Ascending aorta (tissue), 2 donors: ENCODE data around the gene RAET1E. TPM values are rescaled to one million over a fixed set of nuclear protein-coding genes. Genes with fewer than 3 reads are reported as not detected.
A peak's percentile ranks its signal among the peaks of the same experiment; 100 is the strongest.
"Not testable (repeated sequence)": the region's sequence is repeated elsewhere in the genome, so short reads cannot be mapped to it uniquely, and the experiment has no call there.

Experiments used
- DNase-seq, 2 donors: peaks; one replicate each; pipeline ENCODE4 v3.0.0-alpha.2; 2019; ENCODE audit warnings: low spot score in 2 of 2
- H3K27ac ChIP-seq, 2 donors: fragments of 200-600 bp; sonication (generic); one replicate each; pipeline ENCODE4 v1.5.1; 2016 to 2017; ENCODE audit warnings: mild to moderate bottlenecking in 1 of 2
- H3K27me3 ChIP-seq: fragments of 200-600 bp; sonication (generic); one replicate; pipeline ENCODE4 v1.5.1; 2017
- H3K36me3 ChIP-seq, 2 donors: fragments of 200-600 bp; sonication (generic); one replicate each; pipeline ENCODE4 v1.5.1; 2016
- H3K4me1 ChIP-seq, 2 donors: fragments of 200-600 bp; sonication (generic); one replicate each; pipeline ENCODE4 v1.5.1; 2016 to 2017; ENCODE audit warnings: mild to moderate bottlenecking in 1 of 2
- H3K4me3 ChIP-seq, 2 donors: fragments of 200-600 bp; sonication (generic); one replicate each; pipeline ENCODE4 v1.5.1; 2016 to 2017; ENCODE audit warnings: mild to moderate bottlenecking in 1 of 2
- H3K9me3 ChIP-seq, 2 donors: fragments of 200-600 bp; sonication (generic); one replicate each; pipeline ENCODE4 v1.5.1; 2016
- intact Hi-C: fragments of 100-400 bp; cut with DNase I; formaldehyde crosslinking; loops from one replicate; pipeline ENCODE4 v1.15.1; 2023
- total RNA-seq: library from RNA; depleted of rRNA; stranded (reverse); fragments of >200 nt; gene quantifications from one replicate; pipeline ENCODE4 v1.1.0, GENCODE V29; 2016
- TF ChIP-seq, protein P1 (sequence below), 3 experiments: fragments of 200-600 bp in 2 of 3; fragments of 450-650 bp in 1 of 3; sonication (generic) in 2 of 3; IDR thresholded peaks; one replicate each; pipeline ENCODE4 v1.5.1; 2016 to 2019; ENCODE audit warnings: antibody characterized with exemption in 3 of 3, mild to moderate bottlenecking in 1 of 3, moderate library complexity in 1 of 3

RAET1E gene, protein sequence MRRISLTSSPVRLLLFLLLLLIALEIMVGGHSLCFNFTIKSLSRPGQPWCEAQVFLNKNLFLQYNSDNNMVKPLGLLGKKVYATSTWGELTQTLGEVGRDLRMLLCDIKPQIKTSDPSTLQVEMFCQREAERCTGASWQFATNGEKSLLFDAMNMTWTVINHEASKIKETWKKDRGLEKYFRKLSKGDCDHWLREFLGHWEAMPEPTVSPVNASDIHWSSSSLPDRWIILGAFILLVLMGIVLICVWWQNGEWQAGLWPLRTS
- total RNA-seq = not detected

DNA sequence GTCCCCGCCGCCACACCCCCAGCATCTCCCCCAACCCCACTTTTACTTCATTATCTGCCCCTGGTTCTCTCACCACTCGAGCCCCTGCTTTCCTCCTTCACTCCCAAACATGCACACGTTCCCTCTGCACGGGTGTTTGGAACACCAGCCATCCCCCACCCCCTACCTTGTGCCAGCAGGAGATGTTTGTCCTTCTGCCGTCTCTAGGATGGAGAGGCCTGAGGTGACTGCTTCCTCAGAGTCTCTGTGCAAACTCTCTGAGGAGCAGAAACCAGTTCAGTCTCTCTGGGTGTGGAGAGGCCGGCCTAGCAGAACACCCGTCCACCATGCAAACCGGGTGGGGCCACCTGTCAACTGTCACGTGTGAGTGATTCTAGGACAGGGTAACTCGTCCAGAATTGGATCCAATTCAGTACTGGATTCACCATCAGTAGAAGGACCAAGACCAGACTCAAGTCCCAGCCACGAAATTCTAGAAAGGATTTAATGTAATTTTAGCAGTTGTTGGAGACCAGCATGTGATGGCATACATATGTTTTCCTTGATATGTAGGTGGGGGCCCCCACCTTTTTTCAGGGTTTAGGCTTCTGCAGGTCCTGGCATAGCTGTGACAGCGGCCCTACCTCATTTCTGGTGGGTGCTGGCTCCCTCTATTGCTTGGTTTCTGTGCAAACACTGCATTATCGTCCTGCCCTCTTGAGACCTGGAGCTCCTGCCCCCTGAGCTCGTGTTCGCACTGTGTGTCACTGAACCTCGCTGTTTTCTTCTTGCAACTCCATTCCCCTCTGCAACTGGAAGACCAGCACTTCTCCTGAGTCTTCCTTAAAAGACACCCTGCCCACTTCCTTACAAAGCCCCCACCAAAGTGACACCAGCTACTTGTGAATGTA is at the start of gene RAET1E:
RAET1E (minus strand) TSS at position 259 of the 890 bp plus-strand sequence. CDS start 7,212 bp downstream, outside the sequence.
- no peaks in the 10 kb centered on the region for H3K36me3 ChIP-seq
- H3K4me1 ChIP-seq = peaks cover 12 to 26% of the 10 kb centered on the region in 2 donors
- H3K9me3 ChIP-seq = no peaks in the 10 kb centered on the region
- TF ChIP-seq, protein P1, sequence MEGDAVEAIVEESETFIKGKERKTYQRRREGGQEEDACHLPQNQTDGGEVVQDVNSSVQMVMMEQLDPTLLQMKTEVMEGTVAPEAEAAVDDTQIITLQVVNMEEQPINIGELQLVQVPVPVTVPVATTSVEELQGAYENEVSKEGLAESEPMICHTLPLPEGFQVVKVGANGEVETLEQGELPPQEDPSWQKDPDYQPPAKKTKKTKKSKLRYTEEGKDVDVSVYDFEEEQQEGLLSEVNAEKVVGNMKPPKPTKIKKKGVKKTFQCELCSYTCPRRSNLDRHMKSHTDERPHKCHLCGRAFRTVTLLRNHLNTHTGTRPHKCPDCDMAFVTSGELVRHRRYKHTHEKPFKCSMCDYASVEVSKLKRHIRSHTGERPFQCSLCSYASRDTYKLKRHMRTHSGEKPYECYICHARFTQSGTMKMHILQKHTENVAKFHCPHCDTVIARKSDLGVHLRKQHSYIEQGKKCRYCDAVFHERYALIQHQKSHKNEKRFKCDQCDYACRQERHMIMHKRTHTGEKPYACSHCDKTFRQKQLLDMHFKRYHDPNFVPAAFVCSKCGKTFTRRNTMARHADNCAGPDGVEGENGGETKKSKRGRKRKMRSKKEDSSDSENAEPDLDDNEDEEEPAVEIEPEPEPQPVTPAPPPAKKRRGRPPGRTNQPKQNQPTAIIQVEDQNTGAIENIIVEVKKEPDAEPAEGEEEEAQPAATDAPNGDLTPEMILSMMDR (IDR thresholded peaks at IDR 0.05) = no peak
- DNase-seq = no peak
- intact Hi-C loops = loop anchor here (1.0 to 2.0 kb wide), 3 partner anchors 25 to 33 kb away; partner anchors contain the start of genes LRP11 and RAET1G
- H3K27ac ChIP-seq = peak within 1 kb of the TSS; percentile 76 to 86
- H3K27me3 ChIP-seq = no peaks in the 10 kb centered on the region
- peak within 1 kb of the TSS; percentile 47 to 61 for H3K4me3 ChIP-seq

DNA sequence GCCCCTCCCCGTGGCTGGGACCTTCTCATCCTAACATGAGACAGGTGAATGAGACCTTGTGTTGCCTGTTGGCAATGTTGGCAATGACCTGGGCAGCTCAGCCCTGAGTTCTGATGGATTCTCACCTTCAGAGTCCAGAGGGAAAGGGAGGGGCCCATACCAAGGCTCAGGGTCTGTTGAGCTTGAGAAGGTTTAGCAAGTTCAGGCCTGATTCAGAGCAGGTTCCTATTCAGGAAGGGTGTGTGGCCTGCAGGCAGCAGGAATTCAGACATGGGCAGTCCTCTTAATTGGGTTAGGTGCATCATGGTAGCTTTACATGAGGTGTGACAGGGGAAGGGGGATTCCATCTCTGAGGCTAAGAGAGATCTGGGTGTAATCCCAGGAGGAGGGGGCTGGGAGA is 49.6 kb upstream of the RAET1E start:
- DNase-seq, H3K27ac ChIP-seq, H3K4me1 ChIP-seq, intact Hi-C loops, H3K36me3 ChIP-seq, H3K4me3 ChIP-seq, H3K27me3 ChIP-seq, H3K9me3 ChIP-seq: not testable (repeated sequence)

DNA sequence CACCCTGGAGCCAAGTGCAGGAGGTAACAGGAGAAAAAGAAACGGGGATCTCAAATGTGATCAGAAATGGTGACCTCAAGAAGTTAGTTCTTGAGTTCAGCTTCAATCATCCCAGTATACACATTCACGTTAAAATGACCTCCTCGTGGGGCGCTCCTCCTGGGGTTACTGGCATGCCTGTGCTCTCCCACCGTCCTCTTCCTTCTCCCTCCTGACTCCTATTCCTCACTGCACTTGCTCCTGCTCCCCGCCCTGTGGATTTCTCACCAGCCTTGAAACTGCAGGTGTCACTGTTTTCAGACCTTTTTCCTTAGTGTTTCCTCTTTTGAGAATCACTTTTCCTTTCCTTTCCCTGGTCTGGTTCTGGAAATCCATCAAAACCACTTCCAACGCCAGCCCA is 48.7 kb upstream of the RAET1E start:
- intact Hi-C loops, H3K27me3 ChIP-seq, H3K4me1 ChIP-seq, H3K4me3 ChIP-seq, H3K27ac ChIP-seq, DNase-seq, H3K36me3 ChIP-seq, H3K9me3 ChIP-seq: not testable (repeated sequence)

DNA sequence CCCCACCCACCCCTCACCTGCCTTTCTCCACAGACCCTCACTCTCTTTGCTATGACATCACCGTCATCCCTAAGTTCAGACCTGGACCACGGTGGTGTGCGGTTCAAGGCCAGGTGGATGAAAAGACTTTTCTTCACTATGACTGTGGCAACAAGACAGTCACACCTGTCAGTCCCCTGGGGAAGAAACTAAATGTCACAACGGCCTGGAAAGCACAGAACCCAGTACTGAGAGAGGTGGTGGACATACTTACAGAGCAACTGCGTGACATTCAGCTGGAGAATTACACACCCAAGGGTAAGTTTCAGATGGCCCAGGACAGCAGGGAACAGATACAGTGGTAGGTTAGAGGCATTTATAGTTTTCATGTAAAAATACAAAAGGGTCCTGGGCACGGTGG is 47.4 kb upstream of the RAET1E start:
- H3K4me1 ChIP-seq = peaks cover 0 to 11% of the 10 kb centered on the region in 2 donors
- intact Hi-C loops, DNase-seq, H3K4me3 ChIP-seq, H3K9me3 ChIP-seq, H3K36me3 ChIP-seq, H3K27me3 ChIP-seq, H3K27ac ChIP-seq: not testable (repeated sequence)

DNA sequence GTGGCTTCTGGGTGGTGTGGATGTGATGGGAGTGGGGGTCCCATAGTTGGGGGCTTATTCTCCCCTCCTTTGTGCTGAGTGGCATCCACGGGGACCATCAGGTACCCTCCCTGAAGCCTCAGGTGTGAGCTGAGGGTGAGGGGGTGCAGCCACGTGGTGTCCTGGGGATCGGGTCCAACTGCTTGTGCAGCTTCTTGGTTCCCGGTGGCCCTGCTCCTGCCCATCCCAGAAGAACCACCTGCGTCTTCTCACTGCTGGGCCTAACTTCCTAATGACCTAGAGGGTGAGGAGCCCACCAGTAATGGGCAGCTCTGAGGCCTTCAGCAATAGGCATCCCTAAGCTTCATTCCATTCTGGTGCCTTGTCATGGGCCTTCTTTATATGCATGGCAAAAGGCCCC is 45.4 kb upstream of the RAET1E start:
- not testable (repeated sequence) for H3K36me3 ChIP-seq, H3K27ac ChIP-seq, H3K9me3 ChIP-seq, H3K4me3 ChIP-seq
- Histone ChIP-seq H3K4me1 (peaks cover 0 to 18% of the 10 kb centered on the region in 2 donors), H3K27me3 (peaks cover 15% of the 10 kb centered on the region)
- DNase-seq = peak in 1 of 2 donors; percentile 50
- intact Hi-C loops = loop anchor here (5.0 kb wide), 1 partner anchor 124 kb away; the partner anchor contains the start of gene ULBP3

DNA sequence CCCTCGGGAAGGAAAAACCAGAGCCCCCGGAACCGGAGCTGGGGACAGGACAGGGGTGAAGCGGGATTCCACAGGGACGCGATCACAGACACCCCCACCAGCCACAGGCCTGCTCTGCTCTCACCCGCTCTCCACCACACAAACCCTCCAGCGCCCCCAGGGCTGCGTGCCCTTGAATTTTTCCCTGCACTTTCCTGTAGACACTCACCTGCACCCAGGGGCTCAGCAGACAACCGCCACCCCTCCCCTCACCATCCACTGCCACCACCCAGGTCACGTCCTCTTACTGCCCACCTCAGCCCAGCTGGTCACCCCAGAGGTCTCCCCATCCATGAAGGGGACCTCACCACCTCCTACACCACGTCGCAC is 44.5 kb upstream of the RAET1E start:
- intact Hi-C loops = loop anchor here (5.0 kb wide), 1 partner anchor 125 kb away; the partner anchor contains the start of gene ULBP3
- Histone ChIP-seq H3K27ac (no peak overlapping the region), H3K36me3 (no peaks in the 10 kb centered on the region), H3K9me3 (no peaks in the 10 kb centered on the region), H3K27me3 (peaks cover 21% of the 10 kb centered on the region), H3K4me1 (peaks cover 0 to 21% of the 10 kb centered on the region in 2 donors), H3K4me3 (peak overlapping the region; percentile 47 to 65)
- DNase-seq = peak in 1 of 2 donors; percentile 62
- TF ChIP-seq, protein P1 (IDR thresholded peaks at IDR 0.05) = no peak

DNA sequence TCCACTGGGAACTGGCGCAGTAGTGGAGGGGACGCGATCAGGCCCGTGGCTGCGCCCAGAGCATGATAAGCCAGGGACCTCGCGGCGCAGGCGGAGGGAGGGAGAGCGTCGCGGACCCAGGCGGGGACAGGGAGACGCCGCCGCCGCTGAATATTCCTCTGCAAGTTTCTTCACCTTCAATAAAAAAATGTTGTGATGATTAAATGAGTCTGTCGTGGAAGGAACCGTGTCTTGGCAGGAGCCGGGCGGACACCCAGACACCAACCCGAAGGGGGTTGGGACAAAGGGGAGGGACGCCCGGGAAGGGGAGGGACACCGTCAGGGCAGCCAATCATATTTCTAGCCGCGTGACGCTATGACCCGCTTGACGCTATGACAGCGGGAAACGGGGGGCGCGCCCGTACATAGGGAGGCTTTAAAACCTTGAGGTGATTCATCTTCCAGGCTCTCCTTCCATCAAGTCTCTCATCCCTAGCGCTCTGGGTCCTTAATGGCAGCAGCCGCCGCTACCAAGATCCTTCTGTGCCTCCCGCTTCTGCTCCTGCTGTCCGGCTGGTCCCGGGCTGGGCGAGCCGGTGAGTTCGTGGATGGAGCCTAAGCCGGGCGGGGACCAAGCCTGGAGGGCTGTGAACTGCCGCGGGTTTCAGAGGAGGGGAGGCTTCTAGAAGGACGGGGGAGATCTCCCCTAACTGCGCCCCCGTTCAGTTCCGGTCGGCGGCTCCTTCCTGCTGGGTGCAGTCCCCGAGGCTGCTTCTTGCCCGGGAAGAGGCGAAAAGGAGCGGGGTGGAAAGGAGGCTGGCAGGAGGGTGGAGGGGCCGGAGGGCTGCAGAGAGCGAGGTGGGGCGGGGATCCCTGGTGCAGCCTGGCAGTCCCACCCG is 43.9 kb upstream of the RAET1E start, which contains the start of gene ULBP2:
ULBP2 (plus strand) TSS at position 432 of the 878 bp plus-strand sequence; CDS start at position 491, 59 bp downstream.
- peak within 1 kb of the TSS; percentile 47 to 65 for H3K4me3 ChIP-seq
- no peaks in the 10 kb centered on the region for H3K36me3 ChIP-seq
- intact Hi-C loops = loop anchor here (5.0 kb wide), 1 partner anchor 125 kb away; the partner anchor contains the start of gene ULBP3
- H3K27ac ChIP-seq = no peak within 1 kb of the TSS
- peak; percentile 74 to 93 for DNase-seq
- peaks cover 0 to 21% of the 10 kb centered on the region in 2 donors for H3K4me1 ChIP-seq
- TF ChIP-seq, protein P1 (IDR thresholded peaks at IDR 0.05) = no peak
- no peaks in the 10 kb centered on the region for H3K9me3 ChIP-seq
- H3K27me3 ChIP-seq = peaks cover 28% of the 10 kb centered on the region
